ENCODE results near the gene ATG4B.

Gene ATG4B

DNA sequence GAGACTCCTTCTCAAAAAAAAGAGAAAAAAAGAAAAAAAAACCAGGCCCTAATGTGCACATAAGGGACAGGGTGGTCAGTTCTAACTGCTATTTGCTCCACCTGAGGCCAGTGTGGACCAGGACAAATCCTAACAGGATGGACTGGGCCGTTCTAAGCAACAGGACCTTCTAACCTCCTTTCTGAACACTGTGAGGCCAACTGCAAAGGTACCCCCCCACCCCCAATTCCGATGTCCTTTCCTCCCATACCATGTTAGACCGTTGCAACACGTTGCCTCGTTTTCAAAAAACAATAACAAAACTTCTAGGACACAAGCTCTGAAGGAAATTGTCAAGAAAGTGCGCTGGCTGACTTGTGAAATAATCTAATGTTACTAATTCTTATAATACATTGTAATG, 1.7 kb upstream of the ATG4B start:
- peak overlapping the region; percentile 86 for H3K4me3 ChIP-seq (ENCODE audit: low read depth, low read length)

DNA sequence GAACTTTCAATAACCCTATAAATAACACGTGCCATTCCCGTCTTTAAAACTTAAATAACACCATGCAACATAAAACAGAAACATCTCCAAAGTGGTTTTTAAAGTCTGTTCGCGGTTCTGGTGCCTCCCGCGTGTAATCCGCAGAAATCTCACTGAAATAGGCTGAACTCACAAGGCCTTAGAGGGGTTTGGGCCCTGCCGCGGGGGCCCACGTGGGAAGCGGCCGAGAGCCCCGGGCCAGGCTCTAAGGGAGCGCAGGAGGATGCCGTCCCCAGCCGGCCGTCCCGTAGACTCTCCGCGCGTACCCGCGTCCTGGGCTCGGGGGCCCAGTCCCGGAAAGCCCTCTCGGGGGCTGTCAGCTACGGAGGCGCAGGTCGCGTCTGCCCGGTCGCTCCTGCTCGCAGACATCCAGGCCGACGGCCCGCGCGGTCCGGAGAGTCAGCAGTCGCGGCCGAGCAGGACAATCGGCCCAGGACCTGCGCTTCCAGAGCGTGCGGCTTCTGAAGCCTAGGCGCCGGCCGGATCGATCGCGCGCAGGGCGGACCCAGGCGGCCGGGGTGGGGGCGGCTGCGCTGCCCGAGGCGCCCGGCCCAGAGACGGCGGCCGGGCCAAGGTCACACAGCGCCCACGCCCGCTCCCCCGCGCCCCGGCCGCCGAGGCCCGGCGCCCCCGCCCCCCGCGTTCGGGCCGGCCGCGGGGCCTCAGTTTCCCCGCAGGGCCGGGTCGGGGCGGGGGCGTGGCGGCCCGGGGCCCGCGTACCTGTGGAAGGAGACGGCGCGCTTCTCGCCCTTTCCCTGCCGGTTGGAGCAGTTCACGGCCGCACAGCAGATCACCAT, 1.1 kb upstream of the ATG4B start:
- peak overlapping the region; percentile 86 for H3K4me3 ChIP-seq (ENCODE audit: low read depth, low read length)
- TF ChIP-seq, protein P1, sequence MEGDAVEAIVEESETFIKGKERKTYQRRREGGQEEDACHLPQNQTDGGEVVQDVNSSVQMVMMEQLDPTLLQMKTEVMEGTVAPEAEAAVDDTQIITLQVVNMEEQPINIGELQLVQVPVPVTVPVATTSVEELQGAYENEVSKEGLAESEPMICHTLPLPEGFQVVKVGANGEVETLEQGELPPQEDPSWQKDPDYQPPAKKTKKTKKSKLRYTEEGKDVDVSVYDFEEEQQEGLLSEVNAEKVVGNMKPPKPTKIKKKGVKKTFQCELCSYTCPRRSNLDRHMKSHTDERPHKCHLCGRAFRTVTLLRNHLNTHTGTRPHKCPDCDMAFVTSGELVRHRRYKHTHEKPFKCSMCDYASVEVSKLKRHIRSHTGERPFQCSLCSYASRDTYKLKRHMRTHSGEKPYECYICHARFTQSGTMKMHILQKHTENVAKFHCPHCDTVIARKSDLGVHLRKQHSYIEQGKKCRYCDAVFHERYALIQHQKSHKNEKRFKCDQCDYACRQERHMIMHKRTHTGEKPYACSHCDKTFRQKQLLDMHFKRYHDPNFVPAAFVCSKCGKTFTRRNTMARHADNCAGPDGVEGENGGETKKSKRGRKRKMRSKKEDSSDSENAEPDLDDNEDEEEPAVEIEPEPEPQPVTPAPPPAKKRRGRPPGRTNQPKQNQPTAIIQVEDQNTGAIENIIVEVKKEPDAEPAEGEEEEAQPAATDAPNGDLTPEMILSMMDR (IDR thresholded peaks at IDR 0.05; ENCODE audit: low read depth, low read length) = no peak

More for the DNA sequence above, 1.7 kb upstream of the ATG4B start:
- TF ChIP-seq, protein P1 (IDR thresholded peaks at IDR 0.05; ENCODE audit: low read depth, low read length) = no peak

DNA sequence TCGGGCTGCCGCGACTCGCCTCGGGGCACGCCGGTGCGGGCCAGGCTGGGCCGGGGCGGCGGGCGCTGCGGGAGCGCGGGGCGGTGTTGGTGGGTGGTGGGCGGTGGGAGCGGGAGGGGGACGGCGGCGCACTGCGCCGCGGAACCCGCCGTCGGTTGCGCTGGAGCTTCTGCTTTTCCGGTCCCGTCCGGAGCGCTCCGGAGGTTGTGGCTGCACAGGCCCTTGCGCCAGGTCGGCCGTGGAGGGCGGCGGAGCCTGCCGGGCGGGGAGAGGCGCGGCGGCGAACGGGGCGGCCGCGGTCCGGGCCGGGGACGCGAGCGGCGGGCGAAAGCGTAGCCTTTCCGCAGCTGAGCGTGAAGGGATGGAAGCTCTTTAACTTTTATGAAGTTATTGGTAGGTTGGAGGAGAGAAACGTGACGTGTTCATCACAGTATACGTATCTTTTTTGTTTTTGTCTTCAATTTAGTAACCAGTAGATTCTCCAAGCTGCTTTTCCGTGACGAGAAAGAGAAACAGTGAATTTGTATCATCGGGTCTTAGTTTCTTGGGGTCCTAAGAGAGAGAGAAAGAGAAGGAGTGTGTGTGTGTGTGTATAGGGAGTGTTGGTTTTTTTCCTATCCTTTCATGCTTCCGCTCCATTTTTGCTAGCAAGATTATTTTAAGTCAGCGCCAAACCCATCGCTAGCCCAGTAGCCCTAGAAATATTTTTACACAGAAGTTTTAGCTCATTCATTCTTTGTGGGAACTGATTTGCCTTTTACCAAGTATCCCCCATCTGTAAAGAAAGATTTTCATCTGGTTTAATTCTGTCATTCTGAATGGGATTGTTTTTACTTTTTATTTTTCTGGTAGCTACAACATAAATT, 535 bp downstream of the ATG4B start:
- TF ChIP-seq, protein P1 (IDR thresholded peaks at IDR 0.05; ENCODE audit: low read depth, low read length) = no peak
- H3K4me3 ChIP-seq (ENCODE audit: low read depth, low read length) = peak overlapping the region; percentile 86

DNA sequence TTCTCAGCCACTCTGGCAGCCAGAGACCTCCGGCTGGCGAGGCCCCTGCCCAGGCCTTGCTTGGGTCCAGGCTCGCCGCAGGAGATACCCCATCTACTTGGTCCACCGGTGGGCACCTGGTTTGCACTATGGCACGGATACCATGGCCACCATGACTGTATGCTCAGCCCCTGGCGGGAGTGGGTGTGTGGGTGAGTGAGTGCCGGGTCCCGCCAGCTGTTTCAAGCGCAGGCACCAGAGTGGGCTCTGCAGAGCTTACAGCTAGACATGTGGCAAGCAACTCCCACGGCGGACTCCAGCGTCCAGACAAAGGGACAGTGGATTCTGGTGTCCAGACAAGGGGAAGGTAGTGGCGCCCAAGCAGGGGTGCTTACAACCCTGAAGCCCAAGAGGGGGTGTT, 1.4 kb downstream of the ATG4B start:
- TF ChIP-seq, protein P1 (IDR thresholded peaks at IDR 0.05; ENCODE audit: low read depth, low read length) = no peak
- H3K4me3 ChIP-seq (ENCODE audit: low read depth, low read length) = peak overlapping the region; percentile 86

DNA sequence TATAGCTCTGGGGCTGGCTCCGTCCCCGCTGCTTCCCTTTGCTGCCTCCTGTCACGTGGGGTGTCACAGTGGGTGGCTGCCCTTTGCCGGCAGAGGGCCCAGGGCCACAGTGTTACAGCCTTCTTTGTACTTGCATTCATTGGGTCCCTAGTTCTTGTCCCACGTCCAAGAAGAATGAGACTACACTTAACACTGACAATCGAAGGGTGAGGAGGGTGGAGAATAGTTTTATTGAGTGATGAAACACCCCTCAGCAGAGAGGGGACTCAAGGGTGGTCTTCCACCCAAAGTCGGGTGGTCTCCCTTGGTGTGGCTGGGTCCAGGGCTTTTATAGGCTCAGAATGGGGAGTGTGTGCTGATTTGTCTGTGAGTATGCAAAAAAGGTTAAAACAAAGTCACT, 1.9 kb downstream of the ATG4B start:
- H3K4me3 ChIP-seq (ENCODE audit: low read depth, low read length) = no peak overlapping the region
- TF ChIP-seq, protein P1 (IDR thresholded peaks at IDR 0.05; ENCODE audit: low read depth, low read length) = no peak

DNA sequence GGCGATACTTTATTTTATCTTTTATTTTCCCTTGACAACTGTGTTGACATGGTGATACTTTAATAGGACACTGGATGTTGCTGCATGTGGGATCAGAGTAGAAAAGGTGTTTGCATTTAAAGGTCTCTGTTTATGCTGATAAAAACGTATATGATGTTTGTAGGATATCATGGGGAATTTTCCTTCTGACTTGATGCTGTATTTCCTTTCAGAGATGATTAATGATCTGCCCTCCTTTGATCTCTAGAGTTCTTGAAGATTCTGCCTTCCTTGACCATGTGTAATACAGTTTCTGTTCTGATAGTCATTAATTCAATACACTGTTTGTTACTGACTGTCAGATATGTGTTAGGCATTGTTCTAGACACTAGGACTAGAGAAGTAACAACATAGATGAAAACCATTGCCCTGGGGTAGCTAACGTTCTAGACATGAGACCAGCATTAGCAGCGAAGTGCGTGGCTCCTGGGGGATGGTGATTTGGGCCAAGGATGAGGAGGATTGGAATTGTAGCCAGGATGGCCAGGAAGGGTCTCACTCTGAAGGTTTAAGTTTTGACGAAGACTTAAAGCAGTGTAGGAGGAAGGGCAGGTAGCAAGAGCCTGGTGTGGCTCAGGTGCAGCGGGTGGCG, 2.8 kb downstream of the ATG4B start:
- H3K4me3 ChIP-seq (ENCODE audit: low read depth, low read length) = no peak overlapping the region
- TF ChIP-seq, protein P1 (IDR thresholded peaks at IDR 0.05; ENCODE audit: low read depth, low read length) = no peak

Data from WI38 (cell line).